ENCODE measurements around the gene DMRT3.

Gene DMRT3

GRCh38 chr9:971901-972500 is 4.5 kb upstream of the DMRT3 start:
- Histone ChIP-seq H3K27me3 (replicated peaks; ENCODE audit: control insufficient read depth, insufficient read depth, low read length) (peaks cover 51% of the 10 kb centered on the region), H3K36me3 (ENCODE audit: control insufficient read depth, insufficient read depth, low read length, severe bottlenecking) (no peaks in the 10 kb centered on the region), H3K4me3 (ENCODE audit: low read length) (peak overlapping the region; percentile 69), H3K9ac (ENCODE audit: low read length) (peak overlapping the region; percentile 64), H3K9me3 (ENCODE audit: control insufficient read depth, low read length) (no peaks in the 10 kb centered on the region), H3K4me1 (ENCODE audit: control insufficient read depth, insufficient read depth, low read length) (peaks cover 3% of the 10 kb centered on the region)
- no peak for DNase-seq (ENCODE audit: low read depth)

- peaks cover 3% of the 10 kb centered on the region for H3K4me1 ChIP-seq (ENCODE audit: control insufficient read depth, insufficient read depth, low read length)
- peak overlapping the region; percentile 69 for H3K4me3 ChIP-seq (ENCODE audit: low read length)
- no peaks in the 10 kb centered on the region for H3K36me3 ChIP-seq (ENCODE audit: control insufficient read depth, insufficient read depth, low read length, severe bottlenecking)
- H3K9me3 ChIP-seq (ENCODE audit: control insufficient read depth, low read length): no peaks in the 10 kb centered on the region
- no peak for DNase-seq (ENCODE audit: low read depth)
- H3K9ac ChIP-seq (ENCODE audit: low read length): peak overlapping the region; percentile 64
- peaks cover 54% of the 10 kb centered on the region for H3K27me3 ChIP-seq (replicated peaks; ENCODE audit: control insufficient read depth, insufficient read depth, low read length)
These were observed 3.8 kb upstream of the DMRT3 start for GRCh38 chr9:972501-973294.

GRCh38 chr9:973295-973834 is 3.1 kb upstream of the DMRT3 start:
- H3K4me3 ChIP-seq (ENCODE audit: low read length): no peak overlapping the region

GRCh38 chr9:974031-974995 is 2.1 kb upstream of the DMRT3 start:
- no peak for DNase-seq (ENCODE audit: low read depth)

More at GRCh38 chr9:973295-973834, 3.1 kb upstream of the DMRT3 start:
- peaks cover 3% of the 10 kb centered on the region for H3K4me1 ChIP-seq (ENCODE audit: control insufficient read depth, insufficient read depth, low read length)
- H3K36me3 ChIP-seq (ENCODE audit: control insufficient read depth, insufficient read depth, low read length, severe bottlenecking): no peaks in the 10 kb centered on the region
- no peaks in the 10 kb centered on the region for H3K9me3 ChIP-seq (ENCODE audit: control insufficient read depth, low read length)
- no peak overlapping the region for H3K9ac ChIP-seq (ENCODE audit: low read length)
- H3K27me3 ChIP-seq (replicated peaks; ENCODE audit: control insufficient read depth, insufficient read depth, low read length): peaks cover 61% of the 10 kb centered on the region
- DNase-seq (ENCODE audit: low read depth): no peak

GRCh38 chr9:974996-975739 is 1.3 kb upstream of the DMRT3 start:
- Histone ChIP-seq H3K9ac (ENCODE audit: low read length) (no peak overlapping the region), H3K36me3 (ENCODE audit: control insufficient read depth, insufficient read depth, low read length, severe bottlenecking) (no peaks in the 10 kb centered on the region), H3K4me3 (ENCODE audit: low read length) (no peak overlapping the region), H3K4me1 (ENCODE audit: control insufficient read depth, insufficient read depth, low read length) (peaks cover 3% of the 10 kb centered on the region), H3K27me3 (replicated peaks; ENCODE audit: control insufficient read depth, insufficient read depth, low read length) (peaks cover 63% of the 10 kb centered on the region), H3K9me3 (ENCODE audit: control insufficient read depth, low read length) (no peaks in the 10 kb centered on the region)
- no peak for DNase-seq (ENCODE audit: low read depth)

More at GRCh38 chr9:974031-974995, 2.1 kb upstream of the DMRT3 start:
- no peaks in the 10 kb centered on the region for H3K36me3 ChIP-seq (ENCODE audit: control insufficient read depth, insufficient read depth, low read length, severe bottlenecking)
- H3K27me3 ChIP-seq (replicated peaks; ENCODE audit: control insufficient read depth, insufficient read depth, low read length): peaks cover 65% of the 10 kb centered on the region
- no peaks in the 10 kb centered on the region for H3K9me3 ChIP-seq (ENCODE audit: control insufficient read depth, low read length)
- no peak overlapping the region for H3K9ac ChIP-seq (ENCODE audit: low read length)
- H3K4me3 ChIP-seq (ENCODE audit: low read length): no peak overlapping the region
- peaks cover 3% of the 10 kb centered on the region for H3K4me1 ChIP-seq (ENCODE audit: control insufficient read depth, insufficient read depth, low read length)

GRCh38 chr9:975740-976257 is 656 bp upstream of the DMRT3 start:
- peak overlapping the region; percentile 58 for H3K4me3 ChIP-seq (ENCODE audit: low read length)
- H3K36me3 ChIP-seq (ENCODE audit: control insufficient read depth, insufficient read depth, low read length, severe bottlenecking): no peaks in the 10 kb centered on the region
- H3K9ac ChIP-seq (ENCODE audit: low read length): no peak overlapping the region
- DNase-seq (ENCODE audit: low read depth): no peak
- H3K4me1 ChIP-seq (ENCODE audit: control insufficient read depth, insufficient read depth, low read length): peaks cover 3% of the 10 kb centered on the region
- H3K9me3 ChIP-seq (ENCODE audit: control insufficient read depth, low read length): no peaks in the 10 kb centered on the region
- H3K27me3 ChIP-seq (replicated peaks; ENCODE audit: control insufficient read depth, insufficient read depth, low read length): peaks cover 64% of the 10 kb centered on the region

- Histone ChIP-seq H3K4me3 (ENCODE audit: low read length) (peak overlapping the region; percentile 64), H3K9me3 (ENCODE audit: control insufficient read depth, low read length) (no peaks in the 10 kb centered on the region), H3K36me3 (ENCODE audit: control insufficient read depth, insufficient read depth, low read length, severe bottlenecking) (no peaks in the 10 kb centered on the region), H3K27me3 (replicated peaks; ENCODE audit: control insufficient read depth, insufficient read depth, low read length) (peaks cover 66% of the 10 kb centered on the region), H3K4me1 (ENCODE audit: control insufficient read depth, insufficient read depth, low read length) (peaks cover 3% of the 10 kb centered on the region), H3K9ac (ENCODE audit: low read length) (no peak overlapping the region)
- DNase-seq (ENCODE audit: low read depth): no peak
These were observed 735 bp downstream of the DMRT3 start for GRCh38 chr9:976943-977837.

GRCh38 chr9:977838-978830 is 1.7 kb downstream of the DMRT3 start:
- Histone ChIP-seq H3K9ac (ENCODE audit: low read length) (no peak overlapping the region), H3K4me1 (ENCODE audit: control insufficient read depth, insufficient read depth, low read length) (peaks cover 13% of the 10 kb centered on the region), H3K36me3 (ENCODE audit: control insufficient read depth, insufficient read depth, low read length, severe bottlenecking) (no peaks in the 10 kb centered on the region), H3K4me3 (ENCODE audit: low read length) (no peak overlapping the region), H3K9me3 (ENCODE audit: control insufficient read depth, low read length) (no peaks in the 10 kb centered on the region), H3K27me3 (replicated peaks; ENCODE audit: control insufficient read depth, insufficient read depth, low read length) (peaks cover 57% of the 10 kb centered on the region)
- no peak for DNase-seq (ENCODE audit: low read depth)

GRCh38 chr9:979983-980382 is 3.5 kb downstream of the DMRT3 start:
- Histone ChIP-seq H3K4me3 (ENCODE audit: low read length) (no peak overlapping the region), H3K27me3 (replicated peaks; ENCODE audit: control insufficient read depth, insufficient read depth, low read length) (peaks cover 43% of the 10 kb centered on the region), H3K9ac (ENCODE audit: low read length) (no peak overlapping the region), H3K36me3 (ENCODE audit: control insufficient read depth, insufficient read depth, low read length, severe bottlenecking) (no peaks in the 10 kb centered on the region), H3K4me1 (ENCODE audit: control insufficient read depth, insufficient read depth, low read length) (peaks cover 16% of the 10 kb centered on the region), H3K9me3 (ENCODE audit: control insufficient read depth, low read length) (no peaks in the 10 kb centered on the region)
- no peak for DNase-seq (ENCODE audit: low read depth)

Measured in adipocyte (in vitro differentiated cells).